Measurements from ENCODE around the gene METTL25B.

Gene METTL25B

DNA sequence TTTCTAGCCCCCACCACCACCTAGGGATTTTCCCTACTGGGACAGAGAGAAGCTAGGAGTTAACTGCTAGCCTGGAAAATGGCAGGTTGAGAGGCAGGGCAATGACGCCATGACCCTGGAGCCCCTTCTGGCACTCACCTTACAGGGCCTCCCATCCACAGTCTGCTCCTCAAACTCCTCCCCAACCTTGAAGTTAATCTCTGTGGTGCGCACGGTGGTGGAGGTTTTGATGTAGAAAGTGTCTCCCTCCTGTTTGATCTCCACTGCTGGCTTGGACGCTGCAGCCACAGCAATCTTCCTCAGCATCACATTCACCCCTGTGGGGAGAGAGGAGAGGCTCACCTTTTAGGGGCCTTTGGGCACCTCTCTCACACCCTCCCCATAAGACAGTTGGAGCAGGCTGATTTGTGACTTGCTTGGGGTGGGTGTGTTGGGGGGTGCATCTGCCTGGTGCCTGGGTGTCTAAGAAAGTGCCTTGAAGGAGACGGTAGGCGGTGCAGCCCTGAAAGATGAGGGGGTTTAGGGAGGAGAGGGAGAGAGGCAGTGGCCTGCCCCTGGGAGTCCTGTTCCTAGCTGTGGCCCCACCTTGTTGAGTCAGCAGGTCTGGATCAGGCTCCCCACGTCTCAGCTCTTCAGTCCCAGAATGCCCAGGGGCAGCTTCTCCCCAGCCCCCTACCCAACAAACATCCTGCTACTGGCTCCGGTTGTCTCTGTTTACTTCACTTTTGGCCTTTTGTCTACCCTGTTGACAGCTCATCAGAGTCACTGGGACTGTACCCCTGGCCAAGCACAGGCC, 27.3 kb upstream of the METTL25B start:
- DNase-seq (ENCODE audit: low read depth) = no peak

DNA sequence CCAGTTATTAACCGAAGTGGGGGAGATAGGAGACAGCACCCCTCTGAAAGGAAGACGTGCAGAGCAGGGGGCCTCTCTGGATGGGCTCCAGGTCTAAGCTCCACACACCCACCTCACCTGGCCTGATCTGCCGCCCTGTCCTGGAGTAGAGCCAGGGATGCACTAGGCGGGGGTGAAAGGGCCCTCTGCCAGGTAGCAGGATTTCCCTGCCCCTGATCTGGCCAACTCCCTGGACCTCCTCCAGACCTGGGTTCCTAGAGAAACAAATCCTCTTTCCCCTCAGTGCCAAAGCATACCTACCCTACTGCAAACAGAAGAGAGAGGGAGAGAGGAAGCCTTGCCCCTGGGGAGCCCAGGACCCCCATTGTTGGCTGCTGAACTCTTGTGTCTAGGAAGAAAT, 24.9 kb upstream of the METTL25B start:
- DNase-seq (ENCODE audit: low read depth) = no peak

DNA sequence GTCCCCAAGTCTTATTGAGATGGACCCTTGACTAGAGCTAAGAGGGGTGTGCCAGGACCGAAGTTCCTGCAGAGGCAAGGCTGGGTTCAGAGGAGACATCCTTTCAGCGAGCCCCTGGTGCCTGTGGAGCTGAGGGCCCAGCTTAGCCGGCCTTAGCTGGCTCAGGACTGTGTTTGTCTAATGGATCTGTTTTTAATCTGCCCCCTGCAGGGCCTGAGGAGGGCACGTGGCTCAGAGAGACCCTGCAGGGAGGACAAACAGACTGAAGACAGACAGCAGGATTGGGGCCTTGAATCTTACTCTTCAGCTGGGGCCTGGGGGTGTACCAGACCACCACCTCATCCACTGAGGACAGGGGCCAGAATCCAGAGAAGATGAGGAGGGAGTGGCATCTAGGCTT, 24.5 kb upstream of the METTL25B start:
- no peak for DNase-seq (ENCODE audit: low read depth)

DNA sequence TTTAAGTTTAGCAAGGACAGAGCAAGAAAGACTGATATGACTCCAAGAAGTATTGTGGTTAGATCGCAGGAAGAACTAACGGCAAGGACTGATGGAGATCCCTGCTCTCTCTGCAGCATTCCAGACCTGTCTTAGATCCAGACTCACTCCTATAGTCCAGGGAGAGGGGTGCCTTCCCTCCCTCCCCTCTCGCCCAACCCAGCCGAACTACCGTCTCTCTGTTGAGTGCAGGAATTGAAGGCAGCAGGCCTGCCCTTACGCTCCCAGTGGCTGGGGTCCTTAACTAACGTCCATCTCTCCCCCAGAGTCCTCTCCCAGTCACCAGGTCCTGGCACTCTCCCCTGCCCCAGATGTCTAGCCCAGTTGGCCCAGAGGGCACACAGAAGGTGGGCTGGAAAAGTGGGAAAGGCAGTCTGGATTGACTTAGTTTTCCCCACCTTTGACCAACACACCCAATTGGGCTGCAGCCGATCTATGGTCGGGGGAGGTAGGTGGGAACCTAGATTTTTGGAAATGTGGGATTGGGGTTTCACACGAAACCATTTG, 24.0 kb upstream of the METTL25B start:
- no peak for DNase-seq (ENCODE audit: low read depth)

DNA sequence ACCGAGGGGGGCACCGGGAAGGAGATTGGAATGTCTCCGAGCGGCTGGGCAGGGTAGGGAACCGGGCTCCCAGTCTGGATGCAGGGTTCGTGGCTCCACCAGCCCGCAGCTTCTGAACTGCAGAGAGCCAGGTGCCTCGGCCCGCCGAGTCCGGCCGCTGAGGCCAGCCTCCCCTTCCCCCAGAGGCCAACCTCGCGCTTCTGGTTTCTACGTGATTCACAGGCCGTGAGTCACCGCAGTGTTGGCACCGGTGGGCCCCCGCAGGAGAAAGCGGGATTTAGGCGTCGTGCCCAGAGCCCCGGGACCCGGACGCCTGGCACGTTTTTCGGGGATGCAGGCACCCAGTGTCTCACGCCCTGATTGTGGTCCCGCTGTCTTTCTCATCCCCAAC, 23.3 kb upstream of the METTL25B start:
- DNase-seq (ENCODE audit: low read depth) = no peak

DNA sequence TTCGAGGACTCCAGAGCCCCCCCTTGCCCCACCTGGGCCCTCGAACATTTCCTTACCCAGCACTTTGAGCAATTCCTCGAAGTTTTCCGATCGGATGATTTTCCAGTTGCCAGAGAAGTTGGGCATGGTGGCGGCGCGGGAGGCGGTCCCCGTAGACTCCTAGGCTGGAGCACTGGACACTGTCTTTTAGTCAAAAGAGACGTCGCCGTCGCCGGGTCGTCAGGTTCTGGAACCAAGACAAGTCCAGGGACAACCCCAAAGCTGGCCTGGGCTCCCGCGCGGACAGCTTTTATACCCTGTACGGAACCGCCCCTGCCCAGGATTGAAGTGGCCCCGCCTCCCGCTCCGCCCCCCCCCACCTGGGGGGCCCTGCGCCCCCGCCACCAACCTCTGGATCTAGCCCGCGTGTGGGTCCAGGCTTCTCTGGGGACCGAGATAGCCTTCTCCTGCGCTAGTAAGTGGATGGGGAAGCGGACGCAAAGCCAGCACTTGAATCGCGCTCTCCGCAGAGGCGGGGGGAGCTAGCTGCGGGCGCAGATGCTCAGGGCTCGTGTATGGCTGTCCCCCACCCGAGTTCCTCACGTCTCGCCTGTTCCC, 22.9 kb upstream of the METTL25B start, which contains the start of gene CRABP2:
CRABP2 (minus strand) TSS at position 263 of the 597 bp plus-strand sequence; CDS start at position 126, 137 bp downstream.
- no peak for DNase-seq (ENCODE audit: low read depth)

DNA sequence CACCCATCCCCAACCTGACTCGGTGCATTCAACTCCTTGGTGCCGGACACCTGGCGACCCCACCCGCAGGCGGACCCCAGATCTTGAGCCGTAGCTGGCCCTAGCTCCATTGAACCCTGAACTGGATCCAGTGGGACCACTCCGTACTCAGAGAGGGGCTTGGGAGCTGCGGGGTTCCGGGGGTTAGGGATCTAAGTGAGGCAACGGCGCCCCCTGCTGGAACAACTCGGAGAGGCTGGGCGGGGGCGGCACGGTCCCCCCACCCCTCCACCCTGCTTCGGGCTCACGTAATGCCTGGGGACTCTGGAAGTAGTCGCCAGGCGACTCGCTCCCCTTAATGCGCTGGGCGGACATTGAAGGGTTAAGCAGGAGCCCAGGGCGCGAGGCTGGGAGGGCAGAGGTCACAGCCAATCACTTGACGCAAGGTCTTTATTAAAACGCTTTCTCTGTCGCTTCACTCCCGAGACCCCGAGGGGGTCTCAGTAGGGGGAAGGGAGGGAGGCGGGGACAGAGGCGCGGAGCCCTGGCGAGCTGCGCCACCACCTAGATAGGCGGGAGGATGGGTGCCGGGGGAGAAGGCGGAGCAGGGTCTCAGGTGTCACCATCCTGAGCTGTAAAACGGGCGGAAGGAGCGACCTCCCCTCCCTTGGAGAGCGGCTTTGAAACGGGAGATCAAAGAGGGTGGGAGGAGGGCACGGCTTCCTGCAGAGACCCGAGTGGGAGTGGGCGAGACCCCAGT, 22.2 kb upstream of the METTL25B start:
- DNase-seq (ENCODE audit: low read depth) = peak; percentile 54

DNA sequence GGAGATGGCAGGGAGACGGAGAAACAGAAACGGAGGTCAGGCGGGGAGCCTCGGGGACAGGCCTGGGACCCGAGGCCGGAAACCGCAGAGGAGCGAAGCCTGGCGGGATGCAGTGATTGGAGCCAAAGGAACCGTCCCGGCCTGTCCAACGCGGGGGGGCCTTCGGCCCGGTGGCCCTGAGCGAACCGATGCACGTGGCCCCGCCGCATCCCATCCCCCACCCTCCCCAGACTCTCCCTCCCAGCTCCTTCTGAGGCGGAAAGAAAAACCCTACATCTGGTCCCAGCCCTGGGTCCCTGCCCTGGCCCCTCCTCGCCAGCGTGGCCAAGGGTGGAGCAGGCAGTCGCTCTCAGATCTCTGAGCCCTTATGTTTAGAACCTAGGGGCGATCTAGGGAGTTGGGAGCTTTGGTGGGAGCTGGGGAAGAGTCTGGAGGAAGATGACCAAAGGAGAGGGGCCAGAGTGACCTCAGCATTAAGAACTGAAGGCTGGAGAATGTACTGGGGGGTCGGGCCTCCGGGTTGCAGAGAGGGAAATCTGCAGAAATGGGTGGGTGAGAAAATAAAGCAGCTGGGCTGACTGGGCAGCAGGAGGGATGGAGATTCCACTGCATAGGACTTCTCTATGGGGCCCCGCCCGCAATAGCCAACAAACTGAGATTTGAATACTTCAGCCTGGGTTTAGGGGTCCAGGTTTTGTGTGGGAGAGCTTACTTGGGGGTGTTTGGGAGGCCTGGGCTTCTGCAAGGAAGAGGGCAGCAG, 21.4 kb upstream of the METTL25B start:
- DNase-seq (ENCODE audit: low read depth) = no peak

DNA sequence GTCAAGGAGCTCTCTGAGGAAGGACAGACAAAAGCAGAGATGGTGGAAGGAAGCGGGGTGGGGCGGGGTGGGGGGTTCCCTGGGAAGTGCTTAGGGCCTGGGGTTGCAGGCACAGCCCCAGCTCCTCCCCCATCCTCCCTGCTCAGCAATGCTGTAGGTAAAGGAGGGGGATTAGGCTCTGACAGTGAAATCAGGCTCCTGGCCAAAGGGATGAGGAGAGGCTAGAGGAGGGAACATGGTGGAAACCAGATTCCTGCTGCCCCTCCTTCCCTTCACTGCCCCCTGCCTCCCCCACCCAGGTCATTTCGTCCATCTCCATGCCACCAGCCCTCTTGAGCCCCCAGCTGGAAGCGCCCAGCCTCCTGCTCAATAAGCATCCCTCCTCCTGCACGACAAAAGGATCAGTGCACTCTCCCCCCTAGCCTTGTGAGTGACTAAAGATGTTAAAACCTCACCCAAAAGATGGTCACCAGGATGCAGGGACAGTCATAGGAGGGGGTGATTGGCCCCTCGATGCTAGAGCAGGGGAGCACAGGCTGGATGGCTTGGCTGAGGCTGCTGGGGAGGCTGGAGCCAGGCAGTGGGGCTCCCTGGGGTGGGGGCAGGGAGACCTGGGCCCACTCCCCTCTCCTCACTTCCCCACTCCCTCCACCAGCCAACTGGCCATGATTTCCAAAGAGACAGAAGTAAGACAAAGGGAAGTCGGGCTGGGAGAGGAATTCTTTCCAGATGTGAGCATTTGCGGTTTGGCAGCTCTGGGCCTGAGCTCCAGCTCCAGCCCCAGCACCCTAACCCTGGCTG, 20.7 kb upstream of the METTL25B start:
- no peak for DNase-seq (ENCODE audit: low read depth)

DNA sequence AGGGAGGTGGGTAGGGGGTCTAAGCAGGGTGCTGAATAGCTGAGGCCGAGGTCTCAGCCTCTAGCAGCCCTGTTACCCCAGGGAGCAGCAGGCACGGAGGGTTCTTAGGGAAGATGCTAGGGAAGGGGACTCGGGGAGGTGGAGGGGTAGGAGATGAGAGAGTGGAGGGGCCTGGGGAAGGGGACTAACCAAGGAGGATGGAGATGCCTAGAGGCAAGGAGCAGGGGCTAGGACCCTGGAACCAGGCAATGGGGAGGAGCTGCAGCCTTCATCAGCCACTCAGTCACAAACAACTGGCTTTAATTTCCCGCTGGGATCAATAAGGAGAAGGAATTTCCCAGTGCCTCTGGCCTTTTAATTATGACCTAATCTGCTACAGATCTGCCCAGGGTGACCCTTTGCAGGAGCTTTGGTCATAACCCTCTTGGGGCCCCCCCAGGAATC, 20.0 kb upstream of the METTL25B start:
- no peak for DNase-seq (ENCODE audit: low read depth)

DNA sequence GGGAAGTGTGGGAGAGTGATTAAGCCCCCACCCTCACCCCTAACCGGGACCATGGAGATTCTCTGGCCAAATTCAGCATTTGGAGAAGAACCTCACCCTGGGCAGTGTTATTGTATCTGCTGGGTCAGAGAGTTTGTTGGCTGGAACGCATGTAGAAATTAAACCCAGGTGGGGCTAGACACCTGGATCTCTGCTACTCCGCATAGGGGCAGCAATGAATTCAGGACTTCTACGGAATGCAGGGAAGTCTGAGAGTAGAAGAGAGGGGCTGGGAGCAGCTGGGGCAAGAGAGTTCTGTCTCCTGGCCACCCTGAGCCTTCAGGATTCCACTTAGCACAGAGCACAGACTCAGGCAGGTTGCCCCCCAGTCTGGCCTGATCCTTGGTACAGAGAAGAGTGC, 19.2 kb upstream of the METTL25B start:
- DNase-seq (ENCODE audit: low read depth) = no peak

DNA sequence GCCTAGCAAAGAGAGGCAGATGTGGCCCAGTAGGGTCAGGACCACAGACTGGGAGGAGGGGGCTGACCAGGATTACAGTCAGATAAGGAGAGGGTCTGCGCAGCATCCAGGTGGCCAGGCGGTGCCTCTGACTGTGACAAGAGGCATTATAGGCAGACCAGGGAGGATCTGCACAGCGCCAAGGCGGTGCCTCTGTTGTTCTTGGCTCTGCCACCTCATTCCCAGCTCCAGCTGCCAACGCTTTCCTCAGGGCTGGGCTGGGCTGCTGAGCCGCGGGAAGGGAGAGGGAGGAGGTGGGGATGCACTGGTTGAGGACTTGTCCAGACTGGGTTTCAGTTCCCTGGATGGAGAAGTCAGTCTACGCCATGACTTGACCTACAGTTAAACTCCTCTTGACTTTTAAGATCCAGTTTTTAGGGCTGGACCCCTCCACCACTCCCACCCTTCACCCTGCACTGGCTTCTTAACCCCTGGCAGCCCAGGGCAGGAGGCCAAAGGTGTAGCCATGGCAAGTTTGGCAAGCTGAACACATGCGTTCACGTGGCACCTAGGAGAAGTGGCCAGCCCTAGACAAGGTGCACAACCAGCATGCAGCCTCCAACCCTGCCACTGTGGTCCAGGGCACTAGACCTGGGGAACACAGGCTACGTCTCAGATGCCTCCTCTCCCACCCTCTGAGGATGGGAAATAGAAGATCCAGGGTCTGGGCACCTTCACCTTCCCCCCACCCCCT, 18.3 kb upstream of the METTL25B start:
- DNase-seq (ENCODE audit: low read depth) = no peak

DNA sequence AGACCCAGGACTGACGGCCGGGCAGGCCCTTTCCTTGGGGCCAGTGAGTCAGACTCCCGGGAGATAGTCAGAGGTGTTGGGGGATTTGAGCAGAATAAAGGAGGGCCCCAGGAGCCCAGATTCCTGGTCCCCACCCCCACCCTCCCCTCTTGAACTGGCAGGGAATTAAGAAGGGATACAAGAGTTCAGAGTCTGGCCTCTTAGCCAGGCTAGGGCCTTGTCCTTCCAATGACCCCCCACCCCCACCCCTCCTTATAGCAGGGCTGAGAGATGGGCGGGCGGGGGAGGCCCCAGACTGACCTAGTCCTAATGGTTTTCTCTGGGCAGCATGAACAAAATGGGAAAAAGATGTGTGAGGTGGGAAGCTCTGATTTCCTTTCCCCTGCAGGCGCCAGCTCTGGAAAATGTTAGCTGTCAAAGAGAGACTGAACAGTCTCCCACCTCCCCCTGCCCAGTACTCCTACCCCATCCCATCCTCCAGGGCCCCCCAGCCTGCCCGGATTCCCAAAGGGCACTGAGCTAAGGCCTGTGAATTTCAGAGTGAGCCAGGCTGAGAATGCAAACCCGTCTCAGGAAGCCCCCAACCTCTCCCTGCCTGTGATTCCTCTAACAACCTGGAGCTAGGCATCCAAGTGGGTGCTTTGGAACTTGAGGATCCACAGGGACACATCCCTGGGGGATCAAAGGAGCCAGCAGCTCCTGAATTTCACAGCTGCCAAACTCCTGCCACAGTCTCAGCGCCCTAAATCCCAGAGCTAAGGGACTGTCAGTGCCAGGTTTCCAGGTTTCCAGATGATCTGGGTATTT, 17.1 kb upstream of the METTL25B start:
- no peak for DNase-seq (ENCODE audit: low read depth)

DNA sequence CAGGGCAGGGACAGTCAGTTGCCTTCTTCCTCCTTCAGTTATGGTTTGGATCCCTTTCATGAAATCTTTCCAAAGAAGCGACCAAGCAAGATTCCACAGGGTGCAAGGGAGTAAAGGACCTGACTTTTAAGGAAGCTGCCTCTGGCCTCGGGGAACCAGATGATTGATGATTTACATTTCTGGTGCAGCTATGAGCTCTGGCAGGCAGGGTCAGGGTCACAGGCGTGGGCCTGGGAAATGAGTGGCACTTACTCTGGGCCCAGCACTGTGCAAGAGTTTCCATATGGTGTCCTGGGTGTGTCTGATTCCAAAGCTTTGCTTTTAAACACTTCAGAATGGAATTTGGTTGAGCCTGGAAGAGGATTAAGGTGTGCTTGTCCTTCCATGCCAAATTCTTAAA, 15.6 kb upstream of the METTL25B start:
- DNase-seq (ENCODE audit: low read depth) = no peak

DNA sequence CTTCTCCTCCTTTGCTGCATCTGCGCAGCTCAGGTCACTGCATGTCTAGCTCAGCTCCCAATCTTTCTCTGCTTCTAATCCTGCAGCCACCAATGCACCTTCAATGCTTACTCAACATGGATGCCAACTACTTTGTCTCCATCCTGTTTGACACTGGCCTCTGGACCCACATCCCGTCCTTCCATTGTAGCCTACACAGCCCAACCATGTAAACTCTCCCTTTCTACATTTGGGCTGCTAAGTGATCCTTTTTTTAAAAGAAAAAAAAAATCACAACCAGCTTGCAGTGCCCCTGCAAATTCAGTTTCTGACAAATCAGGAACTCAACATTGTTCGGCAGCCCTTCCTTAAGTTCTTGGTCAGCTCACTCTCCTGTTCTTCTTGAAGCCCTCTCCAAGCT, 13.4 kb upstream of the METTL25B start:
- no peak for DNase-seq (ENCODE audit: low read depth)

DNA sequence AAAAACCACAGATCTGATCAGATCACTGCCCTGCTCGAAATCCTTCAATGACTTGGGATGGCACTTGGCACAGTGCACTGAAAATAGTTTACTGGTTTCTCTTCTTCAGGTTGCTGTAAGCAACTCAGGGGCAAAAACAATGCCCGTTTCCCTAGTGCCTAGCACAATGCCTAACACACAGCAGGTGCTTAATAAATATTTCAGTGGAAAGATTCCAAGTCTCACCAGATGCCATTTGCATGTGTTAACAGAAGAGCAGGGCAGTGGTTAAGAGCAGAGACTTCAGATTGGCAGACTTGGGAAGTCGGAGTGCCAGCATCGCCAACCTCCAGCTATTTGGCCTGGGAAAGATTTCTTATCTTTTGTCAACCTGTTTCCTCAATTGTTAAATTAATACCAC, 10.9 kb upstream of the METTL25B start:
- no peak for DNase-seq (ENCODE audit: low read depth)

DNA sequence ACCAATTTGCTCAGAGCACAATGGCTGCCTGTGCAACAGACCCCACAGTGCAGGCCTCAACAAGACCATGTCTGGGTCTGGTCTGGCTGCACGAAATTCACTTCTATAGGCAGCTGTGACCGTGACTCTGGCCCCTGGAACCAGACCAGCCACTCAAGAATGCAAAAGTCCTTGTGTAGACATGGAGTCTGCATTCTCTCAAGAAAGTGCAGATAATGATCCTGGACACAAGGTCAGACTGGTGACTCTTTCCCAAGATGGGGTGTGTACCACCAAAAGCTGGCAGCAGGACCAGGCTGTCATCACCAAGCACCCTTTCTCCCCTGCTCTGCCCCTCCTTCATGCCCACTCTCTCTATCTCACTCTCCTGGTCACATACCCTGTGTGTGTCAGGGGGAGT, 7.1 kb upstream of the METTL25B start:
- DNase-seq (ENCODE audit: low read depth) = no peak

DNA sequence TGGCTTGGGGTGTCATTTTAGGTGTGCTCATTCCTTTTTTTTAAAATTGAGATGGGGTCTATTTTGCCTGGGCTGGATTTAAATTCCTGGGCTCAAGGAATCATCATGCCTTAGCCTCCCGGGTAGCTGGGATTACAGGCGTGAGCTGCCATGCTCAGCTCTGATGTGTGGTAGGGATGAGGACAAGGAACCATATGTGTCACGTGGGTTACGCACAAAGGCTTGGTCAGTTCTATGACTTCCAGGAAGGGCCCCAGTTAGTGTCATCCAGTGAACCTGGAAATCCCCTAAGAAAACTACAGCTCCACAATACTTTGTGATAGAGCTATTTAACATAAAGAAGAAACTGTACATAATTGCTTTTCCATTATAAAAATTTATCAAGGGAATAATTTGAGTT, 6.7 kb upstream of the METTL25B start:
- DNase-seq (ENCODE audit: low read depth) = no peak

DNA sequence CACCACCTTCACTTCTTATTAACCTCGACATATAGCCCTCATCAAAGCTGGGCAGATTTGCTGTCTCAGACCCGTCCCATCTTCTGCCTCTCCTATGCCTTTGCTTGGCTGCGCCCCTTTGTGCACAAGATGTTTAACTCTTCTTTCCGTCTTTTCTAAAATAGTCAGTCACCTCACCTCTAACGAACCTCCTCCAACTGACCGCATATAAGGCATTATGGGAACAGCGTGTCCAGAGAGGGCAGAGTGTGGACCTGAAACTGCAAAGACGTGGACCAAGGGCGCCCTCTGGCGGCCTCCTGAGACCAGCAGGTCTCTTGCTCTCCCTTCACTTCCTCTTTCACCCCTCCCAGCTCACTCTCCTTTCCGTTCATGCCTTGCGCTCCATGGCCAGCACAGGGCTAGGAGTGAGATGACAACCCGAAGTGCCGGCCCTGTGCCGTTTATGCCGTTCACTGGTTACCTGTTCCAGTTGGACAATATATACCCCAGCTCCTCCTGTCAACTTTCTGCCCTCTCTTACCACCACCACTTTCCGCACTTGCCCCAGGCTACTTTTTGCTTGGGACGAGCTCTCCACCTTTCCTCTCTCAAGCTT, 2.5 kb upstream of the METTL25B start:
- DNase-seq (ENCODE audit: low read depth) = peak; percentile 60

All from stimulated activated CD4-positive, alpha-beta T cell treated with anti-CD3 and anti-CD28 coated beads, Interleukin-2, amount 100 ng/mL, for 4 hours (primary cell).